HG02678 (cell line): Measurements from ENCODE around the gene KHDC1.
"Not testable (repeated sequence)": the region's sequence is repeated elsewhere in the genome, so short reads cannot be mapped to it uniquely, and the experiment has no call there.

Experiments
- ATAC-seq: cut with Tn5 transposase; IDR thresholded peaks from one replicate; pipeline ENCODE4 v1.9.1; 2021; ENCODE audit warnings: mild to moderate bottlenecking, moderate library complexity; ENCODE audit not compliant: unreplicated experiment

The KHDC1 gene

GRCh38 chr6:73262671-73263569 lies at the start of gene KHDC1:
Gene KHDC1 (minus strand): TSS chr6:73263196. CDS start chr6:73242517, 20,679 bp downstream.
- peak; percentile 89 for ATAC-seq

- not testable (repeated sequence) for ATAC-seq
Measured at GRCh38 chr6:73310503-73310845, 47.5 kb upstream of the KHDC1 start.

GRCh38 chr6:73309785-73310502 lies 46.9 kb upstream of the KHDC1 start:
- peak; percentile 96 for ATAC-seq

GRCh38 chr6:73309535-73309784 lies 46.5 kb upstream of the KHDC1 start:
- ATAC-seq: no peak

- no peak for ATAC-seq
Measured at GRCh38 chr6:73308712-73309534, 45.9 kb upstream of the KHDC1 start.

- ATAC-seq: peak; percentile 46
Measured at GRCh38 chr6:73303773-73304172, 40.8 kb upstream of the KHDC1 start.

- no peak for ATAC-seq
Measured at GRCh38 chr6:73302339-73302738, 39.3 kb upstream of the KHDC1 start.

GRCh38 chr6:73299151-73299971 lies 36.4 kb upstream of the KHDC1 start:
- no peak for ATAC-seq

GRCh38 chr6:73293331-73293730 lies 30.3 kb upstream of the KHDC1 start:
- no peak for ATAC-seq

- no peak for ATAC-seq
Measured at GRCh38 chr6:73290435-73290834, 27.4 kb upstream of the KHDC1 start.

- no peak for ATAC-seq
Measured at GRCh38 chr6:73286752-73287151, 23.8 kb upstream of the KHDC1 start.

- ATAC-seq: no peak
Measured at GRCh38 chr6:73285674-73286283, 22.8 kb upstream of the KHDC1 start.

GRCh38 chr6:73282871-73283270 lies 19.9 kb upstream of the KHDC1 start:
- no peak for ATAC-seq

GRCh38 chr6:73281684-73282083 lies 18.7 kb upstream of the KHDC1 start:
- ATAC-seq: not testable (repeated sequence)

GRCh38 chr6:73269296-73269695 lies 6.3 kb upstream of the KHDC1 start:
- ATAC-seq: not testable (repeated sequence)

GRCh38 chr6:73268896-73269295 lies 5.9 kb upstream of the KHDC1 start:
- ATAC-seq: not testable (repeated sequence)

GRCh38 chr6:73264446-73264845 lies 1.4 kb upstream of the KHDC1 start:
- no peak for ATAC-seq

GRCh38 chr6:73263570-73263909 lies 544 bp upstream of the KHDC1 start:
- no peak for ATAC-seq

GRCh38 chr6:73258721-73259120 lies 4.3 kb downstream of the KHDC1 start:
- no peak for ATAC-seq

- not testable (repeated sequence) for ATAC-seq
Measured at GRCh38 chr6:73254323-73254722, 8.7 kb downstream of the KHDC1 start.
